OCI-LY7 (cell line): ENCODE measurements around the gene ODAPH.

ENCODE experiments used
- EZH2phosphoT487 ChIP-seq: fragments of 200-600 bp; sonication (generic); IDR thresholded peaks from 2 replicates; pipeline ENCODE4 v1.6.1; 2018; ENCODE audit warnings: low read depth, borderline replicate concordance, mild to moderate bottlenecking, mixed run types, antibody characterized with exemption, low read length, moderate library complexity, mixed read lengths
- TF ChIP-seq, protein P1 (sequence below): fragments of 200-600 bp; sonication (generic); conservative IDR thresholded peaks from 2 replicates; pipeline ENCODE4 v1.5.1; 2014; ENCODE audit warnings: mild to moderate bottlenecking, antibody characterized with exemption, low read length, moderate library complexity, mixed read lengths

DNA sequence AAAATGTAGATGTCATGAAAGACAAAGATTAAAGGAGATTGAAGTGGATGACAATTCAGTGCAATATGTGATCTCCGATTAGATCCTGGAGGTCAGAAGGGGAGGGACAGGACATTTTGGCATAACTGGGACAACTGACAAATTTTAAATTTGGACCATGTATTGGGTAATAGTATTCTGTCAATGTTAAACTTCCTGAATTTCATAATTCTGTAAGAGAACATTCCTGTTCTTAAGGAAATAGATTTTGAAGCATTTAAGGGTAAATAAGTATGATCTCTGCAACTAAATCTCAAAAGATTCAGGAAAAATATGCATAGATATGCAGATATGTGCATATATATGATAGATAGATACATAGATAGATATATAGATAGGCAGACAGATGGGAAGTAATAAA is 11.0 kb downstream of the ODAPH start:
- TF ChIP-seq, protein P1, sequence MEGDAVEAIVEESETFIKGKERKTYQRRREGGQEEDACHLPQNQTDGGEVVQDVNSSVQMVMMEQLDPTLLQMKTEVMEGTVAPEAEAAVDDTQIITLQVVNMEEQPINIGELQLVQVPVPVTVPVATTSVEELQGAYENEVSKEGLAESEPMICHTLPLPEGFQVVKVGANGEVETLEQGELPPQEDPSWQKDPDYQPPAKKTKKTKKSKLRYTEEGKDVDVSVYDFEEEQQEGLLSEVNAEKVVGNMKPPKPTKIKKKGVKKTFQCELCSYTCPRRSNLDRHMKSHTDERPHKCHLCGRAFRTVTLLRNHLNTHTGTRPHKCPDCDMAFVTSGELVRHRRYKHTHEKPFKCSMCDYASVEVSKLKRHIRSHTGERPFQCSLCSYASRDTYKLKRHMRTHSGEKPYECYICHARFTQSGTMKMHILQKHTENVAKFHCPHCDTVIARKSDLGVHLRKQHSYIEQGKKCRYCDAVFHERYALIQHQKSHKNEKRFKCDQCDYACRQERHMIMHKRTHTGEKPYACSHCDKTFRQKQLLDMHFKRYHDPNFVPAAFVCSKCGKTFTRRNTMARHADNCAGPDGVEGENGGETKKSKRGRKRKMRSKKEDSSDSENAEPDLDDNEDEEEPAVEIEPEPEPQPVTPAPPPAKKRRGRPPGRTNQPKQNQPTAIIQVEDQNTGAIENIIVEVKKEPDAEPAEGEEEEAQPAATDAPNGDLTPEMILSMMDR: no peak
- TF ChIP-seq EZH2phosphoT487: no peak
